HG02852 (cell line): ENCODE measurements around the gene CNMD.

Experiments used
- ATAC-seq: cut with Tn5 transposase; IDR thresholded peaks from one replicate; pipeline ENCODE4 v1.9.1; 2021; ENCODE audit warnings: mild to moderate bottlenecking, moderate library complexity; ENCODE audit not compliant: unreplicated experiment

Gene CNMD

GRCh38 chr13:52739468-52740071 is at the start of gene CNMD:
Gene CNMD (minus strand): TSS chr13:52739820. CDS start chr13:52739701, 119 bp downstream.
- ATAC-seq, result no peak

- no peak for ATAC-seq
These were observed 48.4 kb upstream of the CNMD start for GRCh38 chr13:52788011-52788410.

- no peak for ATAC-seq
These were observed 47.6 kb upstream of the CNMD start for GRCh38 chr13:52787235-52787634.

- ATAC-seq, result no peak
These were observed 47.1 kb upstream of the CNMD start for GRCh38 chr13:52786766-52787165.

GRCh38 chr13:52785739-52786138 is 46.1 kb upstream of the CNMD start:
- ATAC-seq, result no peak

- ATAC-seq, result no peak
These were observed 45.1 kb upstream of the CNMD start for GRCh38 chr13:52784591-52785340.

GRCh38 chr13:52783943-52784342 is 44.3 kb upstream of the CNMD start:
- no peak for ATAC-seq

GRCh38 chr13:52782471-52783448 is 43.1 kb upstream of the CNMD start:
- no peak for ATAC-seq

- ATAC-seq, result no peak
These were observed 41.0 kb upstream of the CNMD start for GRCh38 chr13:52780611-52781010.

GRCh38 chr13:52780092-52780491 is 40.5 kb upstream of the CNMD start:
- no peak for ATAC-seq

GRCh38 chr13:52779103-52779502 is 39.5 kb upstream of the CNMD start:
- ATAC-seq, result no peak

GRCh38 chr13:52776726-52777125 is 37.1 kb upstream of the CNMD start:
- no peak for ATAC-seq

- ATAC-seq, result no peak
These were observed 35.9 kb upstream of the CNMD start for GRCh38 chr13:52775511-52775910.

- no peak for ATAC-seq
These were observed 28.4 kb upstream of the CNMD start for GRCh38 chr13:52767949-52768516.

- ATAC-seq, result no peak
These were observed 26.2 kb upstream of the CNMD start for GRCh38 chr13:52765611-52766390.

- no peak for ATAC-seq
These were observed 20.5 kb upstream of the CNMD start for GRCh38 chr13:52760077-52760476.

GRCh38 chr13:52758114-52758513 is 18.5 kb upstream of the CNMD start:
- no peak for ATAC-seq

GRCh38 chr13:52751196-52751595 is 11.6 kb upstream of the CNMD start:
- no peak for ATAC-seq

- ATAC-seq, result no peak
These were observed 11.1 kb upstream of the CNMD start for GRCh38 chr13:52750713-52751112.

GRCh38 chr13:52749419-52749818 is 9.8 kb upstream of the CNMD start:
- ATAC-seq, result no peak
